HepG2 (cell line): Measurements from ENCODE around the gene ITGA2. TPM values are rescaled to one million over a fixed set of nuclear protein-coding genes. Genes with fewer than 3 reads are reported as not detected.

Experiments used
- ELF3 ChIP-seq: IDR thresholded peaks from 2 replicates; pipeline ENCODE4 v1.6.1; 2016; ENCODE audit warnings: missing genetic modification reagents, missing compliant biosample characterization
- HDAC1 ChIP-seq: sonication (generic); formaldehyde crosslinking; IDR thresholded peaks from 2 replicates; pipeline ENCODE4 v1.5.1; 2020; ENCODE audit warnings: mild to moderate bottlenecking, missing genetic modification reagents
- NFE2L1 ChIP-seq: sonication (generic); formaldehyde crosslinking; IDR thresholded peaks from 2 replicates; pipeline ENCODE4 v1.4.0; 2020; ENCODE audit warnings: missing genetic modification reagents, mild to moderate bottlenecking, borderline replicate concordance
- RFX3 ChIP-seq: IDR thresholded peaks from 2 replicates; pipeline ENCODE4 v1.6.1; 2016; ENCODE audit warnings: missing biosample characterization, missing genetic modification reagents
- RXRB ChIP-seq: IDR thresholded peaks from 2 replicates; pipeline ENCODE4 v1.6.1; 2016; ENCODE audit warnings: borderline replicate concordance, missing genetic modification reagents, missing compliant biosample characterization
- SIN3B ChIP-seq: fragments of 150-350 bp; IDR thresholded peaks from 2 replicates; pipeline ENCODE4 v1.6.1; 2014; ENCODE audit warnings: low read length
- SIX1 ChIP-seq: sonication (generic); formaldehyde crosslinking; IDR thresholded peaks from 2 replicates; pipeline ENCODE4 v1.4.0; 2020; ENCODE audit warnings: missing genetic modification reagents, borderline replicate concordance
- TCF7 ChIP-seq: sonication (generic); IDR thresholded peaks from 2 replicates; pipeline ENCODE4 v1.6.1; 2016; ENCODE audit warnings: antibody characterized with exemption, low read depth
- ZEB1 ChIP-seq: IDR thresholded peaks from 2 replicates; pipeline ENCODE4 v1.6.1; 2012; ENCODE audit warnings: mild to moderate bottlenecking, low read depth, inconsistent platforms; ENCODE audit not compliant: insufficient replicate concordance
- ZFP36 ChIP-seq: fragments of 150-350 bp; IDR thresholded peaks from 2 replicates; pipeline ENCODE4 v1.6.1; 2018; ENCODE audit warnings: borderline replicate concordance, low read length, low read depth; ENCODE audit not compliant: partially characterized antibody
- ZNF350 ChIP-seq: sonication (generic); formaldehyde crosslinking; IDR thresholded peaks from 2 replicates; pipeline ENCODE4 v1.4.0; 2020; ENCODE audit warnings: mild to moderate bottlenecking, low read depth, missing genetic modification reagents, borderline replicate concordance
- ZNF549 ChIP-seq: sonication (generic); formaldehyde crosslinking; IDR thresholded peaks from 2 replicates; pipeline ENCODE4 v1.5.0; 2020; ENCODE audit warnings: missing genetic modification reagents
- ZNF605 ChIP-seq: sonication (generic); formaldehyde crosslinking; IDR thresholded peaks from 2 replicates; pipeline ENCODE4 v1.8.0; 2022; ENCODE audit warnings: mild to moderate bottlenecking, missing genetic modification reagents
- ZNF792 ChIP-seq: IDR thresholded peaks from 2 replicates; pipeline ENCODE4 v1.6.1; 2016
- ZNF879 ChIP-seq: sonication (generic); formaldehyde crosslinking; IDR thresholded peaks from 2 replicates; pipeline ENCODE4 v1.8.1; 2023; ENCODE audit warnings: missing genetic modification reagents
- polyA plus RNA-seq, 8 experiments: library from polyadenylated mRNA; depleted of rRNA in 3 of 8; stranded (reverse) in 7 of 8; unstranded in 1 of 8; fragments of >200 nt; fragmentation: Illumina TruSeq in 4 of 8; extraction: Trizol in 4 of 8; gene quantifications; 2 replicates each; pipeline versions ENCODE4 v1.2.1 to v1.2.3, GENCODE V29; 2011 to 2016; ENCODE audit warnings: low read depth in 4 of 8, missing spikeins in 1 of 8, mixed read lengths in 1 of 8; ENCODE audit not compliant: insufficient read depth in 1 of 8
- total RNA-seq, 5 experiments: library from RNA; depleted of rRNA; stranded (reverse); fragments of >200 nt; fragmentation: Illumina TruSeq; extraction: Trizol; gene quantifications; 2 replicates each; pipeline ENCODE4 v1.2.3, GENCODE V29; 2016; ENCODE audit warnings: low read depth in 1 of 5
- TF ChIP-seq, protein P1 (sequence below): sonication (generic); formaldehyde crosslinking; IDR thresholded peaks from 2 replicates; pipeline ENCODE4 v1.5.0; 2020; ENCODE audit warnings: mild to moderate bottlenecking, missing genetic modification reagents, borderline replicate concordance
- TF ChIP-seq, protein P2 (sequence below): fragments of 450-650 bp; IDR thresholded peaks from 2 replicates; pipeline ENCODE4 v1.6.1; 2016
- TF ChIP-seq, protein P3 (sequence below): sonication (generic); formaldehyde crosslinking; IDR thresholded peaks from 2 replicates; pipeline ENCODE4 v1.8.1; 2022; ENCODE audit warnings: low read depth, mild to moderate bottlenecking, missing genetic modification reagents
- TF ChIP-seq, protein P4 (sequence below): sonication (generic); formaldehyde crosslinking; IDR thresholded peaks from 2 replicates; pipeline ENCODE4 v1.4.0; 2020; ENCODE audit warnings: missing genetic modification reagents
- TF ChIP-seq, protein P5 (sequence below): sonication (generic); formaldehyde crosslinking; IDR thresholded peaks from 2 replicates; pipeline ENCODE4 v1.8.0; 2022; ENCODE audit warnings: mild to moderate bottlenecking, missing genetic modification reagents, moderate library complexity

ITGA2 gene
- total and polyA plus RNA-seq, 2 of the 13 experiments (the other 11 are each of a cell fraction or from before 2014, with no cell fraction given), result 15.8 to 58.3 TPM

DNA sequence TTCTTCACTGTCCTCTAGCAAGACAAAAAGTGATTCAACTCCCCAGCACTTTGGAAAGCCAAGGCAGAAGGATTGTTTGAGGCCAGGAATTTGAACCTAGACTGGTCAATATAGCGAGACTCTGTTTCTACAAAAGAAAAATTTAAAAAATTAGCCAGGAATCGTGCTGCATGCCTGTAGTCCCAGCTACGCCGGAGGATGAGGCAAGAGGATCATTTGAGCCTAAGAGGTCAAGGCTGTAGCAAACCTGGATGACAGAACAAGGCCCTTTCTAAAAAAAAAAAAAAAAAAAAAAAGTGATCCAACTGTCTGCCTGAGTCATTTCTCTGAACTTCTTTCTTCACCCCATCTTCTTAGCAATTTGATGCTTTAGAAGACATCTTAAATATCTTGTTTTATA, 12.4 kb downstream of the ITGA2 start (continued):
- TF ChIP-seq, protein P1, sequence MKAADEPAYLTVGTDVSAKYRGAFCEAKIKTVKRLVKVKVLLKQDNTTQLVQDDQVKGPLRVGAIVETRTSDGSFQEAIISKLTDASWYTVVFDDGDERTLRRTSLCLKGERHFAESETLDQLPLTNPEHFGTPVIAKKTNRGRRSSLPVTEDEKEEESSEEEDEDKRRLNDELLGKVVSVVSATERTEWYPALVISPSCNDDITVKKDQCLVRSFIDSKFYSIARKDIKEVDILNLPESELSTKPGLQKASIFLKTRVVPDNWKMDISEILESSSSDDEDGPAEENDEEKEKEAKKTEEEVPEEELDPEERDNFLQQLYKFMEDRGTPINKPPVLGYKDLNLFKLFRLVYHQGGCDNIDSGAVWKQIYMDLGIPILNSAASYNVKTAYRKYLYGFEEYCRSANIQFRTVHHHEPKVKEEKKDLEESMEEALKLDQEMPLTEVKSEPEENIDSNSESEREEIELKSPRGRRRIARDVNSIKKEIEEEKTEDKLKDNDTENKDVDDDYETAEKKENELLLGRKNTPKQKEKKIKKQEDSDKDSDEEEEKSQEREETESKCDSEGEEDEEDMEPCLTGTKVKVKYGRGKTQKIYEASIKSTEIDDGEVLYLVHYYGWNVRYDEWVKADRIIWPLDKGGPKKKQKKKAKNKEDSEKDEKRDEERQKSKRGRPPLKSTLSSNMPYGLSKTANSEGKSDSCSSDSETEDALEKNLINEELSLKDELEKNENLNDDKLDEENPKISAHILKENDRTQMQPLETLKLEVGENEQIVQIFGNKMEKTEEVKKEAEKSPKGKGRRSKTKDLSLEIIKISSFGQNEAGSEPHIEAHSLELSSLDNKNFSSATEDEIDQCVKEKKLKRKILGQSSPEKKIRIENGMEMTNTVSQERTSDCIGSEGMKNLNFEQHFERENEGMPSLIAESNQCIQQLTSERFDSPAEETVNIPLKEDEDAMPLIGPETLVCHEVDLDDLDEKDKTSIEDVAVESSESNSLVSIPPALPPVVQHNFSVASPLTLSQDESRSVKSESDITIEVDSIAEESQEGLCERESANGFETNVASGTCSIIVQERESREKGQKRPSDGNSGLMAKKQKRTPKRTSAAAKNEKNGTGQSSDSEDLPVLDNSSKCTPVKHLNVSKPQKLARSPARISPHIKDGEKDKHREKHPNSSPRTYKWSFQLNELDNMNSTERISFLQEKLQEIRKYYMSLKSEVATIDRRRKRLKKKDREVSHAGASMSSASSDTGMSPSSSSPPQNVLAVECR (CRISPR knock-in tag), result no peak
- TF ChIP-seq, protein P2, sequence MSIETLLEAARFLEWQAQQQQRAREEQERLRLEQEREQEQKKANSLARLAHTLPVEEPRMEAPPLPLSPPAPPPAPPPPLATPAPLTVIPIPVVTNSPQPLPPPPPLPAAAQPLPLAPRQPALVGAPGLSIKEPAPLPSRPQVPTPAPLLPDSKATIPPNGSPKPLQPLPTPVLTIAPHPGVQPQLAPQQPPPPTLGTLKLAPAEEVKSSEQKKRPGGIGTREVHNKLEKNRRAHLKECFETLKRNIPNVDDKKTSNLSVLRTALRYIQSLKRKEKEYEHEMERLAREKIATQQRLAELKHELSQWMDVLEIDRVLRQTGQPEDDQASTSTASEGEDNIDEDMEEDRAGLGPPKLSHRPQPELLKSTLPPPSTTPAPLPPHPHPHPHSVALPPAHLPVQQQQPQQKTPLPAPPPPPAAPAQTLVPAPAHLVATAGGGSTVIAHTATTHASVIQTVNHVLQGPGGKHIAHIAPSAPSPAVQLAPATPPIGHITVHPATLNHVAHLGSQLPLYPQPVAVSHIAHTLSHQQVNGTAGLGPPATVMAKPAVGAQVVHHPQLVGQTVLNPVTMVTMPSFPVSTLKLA, result no peak
- TF ChIP-seq RFX3 (CRISPR knock-in tag) (no peak), HDAC1 (CRISPR knock-in tag) (peak; percentile 45; the same call in 1 of the 2 replicates), ELF3 (CRISPR knock-in tag) (no peak), ZNF879 (CRISPR knock-in tag) (no peak), ZNF350 (CRISPR knock-in tag) (no peak), ZNF549 (CRISPR knock-in tag) (no peak), NFE2L1 (CRISPR knock-in tag) (no peak), ZNF792 (CRISPR knock-in tag) (no peak), ZNF605 (CRISPR knock-in tag) (no peak), TCF7 (peak; percentile 55), SIN3B (no peak), ZFP36 (no peak), ZEB1 (no peak), RXRB (peak; percentile 24; the same call in 1 of the 2 replicates), SIX1 (peak; percentile 63; the same call in 1 of the 2 replicates)
- TF ChIP-seq, protein P3, sequence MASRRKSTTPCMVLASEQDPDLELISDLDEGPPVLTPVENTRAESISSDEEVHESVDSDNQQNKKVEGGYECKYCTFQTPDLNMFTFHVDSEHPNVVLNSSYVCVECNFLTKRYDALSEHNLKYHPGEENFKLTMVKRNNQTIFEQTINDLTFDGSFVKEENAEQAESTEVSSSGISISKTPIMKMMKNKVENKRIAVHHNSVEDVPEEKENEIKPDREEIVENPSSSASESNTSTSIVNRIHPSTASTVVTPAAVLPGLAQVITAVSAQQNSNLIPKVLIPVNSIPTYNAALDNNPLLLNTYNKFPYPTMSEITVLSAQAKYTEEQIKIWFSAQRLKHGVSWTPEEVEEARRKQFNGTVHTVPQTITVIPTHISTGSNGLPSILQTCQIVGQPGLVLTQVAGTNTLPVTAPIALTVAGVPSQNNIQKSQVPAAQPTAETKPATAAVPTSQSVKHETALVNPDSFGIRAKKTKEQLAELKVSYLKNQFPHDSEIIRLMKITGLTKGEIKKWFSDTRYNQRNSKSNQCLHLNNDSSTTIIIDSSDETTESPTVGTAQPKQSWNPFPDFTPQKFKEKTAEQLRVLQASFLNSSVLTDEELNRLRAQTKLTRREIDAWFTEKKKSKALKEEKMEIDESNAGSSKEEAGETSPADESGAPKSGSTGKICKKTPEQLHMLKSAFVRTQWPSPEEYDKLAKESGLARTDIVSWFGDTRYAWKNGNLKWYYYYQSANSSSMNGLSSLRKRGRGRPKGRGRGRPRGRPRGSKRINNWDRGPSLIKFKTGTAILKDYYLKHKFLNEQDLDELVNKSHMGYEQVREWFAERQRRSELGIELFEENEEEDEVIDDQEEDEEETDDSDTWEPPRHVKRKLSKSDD (CRISPR knock-in tag), result no peak
- TF ChIP-seq, protein P4, sequence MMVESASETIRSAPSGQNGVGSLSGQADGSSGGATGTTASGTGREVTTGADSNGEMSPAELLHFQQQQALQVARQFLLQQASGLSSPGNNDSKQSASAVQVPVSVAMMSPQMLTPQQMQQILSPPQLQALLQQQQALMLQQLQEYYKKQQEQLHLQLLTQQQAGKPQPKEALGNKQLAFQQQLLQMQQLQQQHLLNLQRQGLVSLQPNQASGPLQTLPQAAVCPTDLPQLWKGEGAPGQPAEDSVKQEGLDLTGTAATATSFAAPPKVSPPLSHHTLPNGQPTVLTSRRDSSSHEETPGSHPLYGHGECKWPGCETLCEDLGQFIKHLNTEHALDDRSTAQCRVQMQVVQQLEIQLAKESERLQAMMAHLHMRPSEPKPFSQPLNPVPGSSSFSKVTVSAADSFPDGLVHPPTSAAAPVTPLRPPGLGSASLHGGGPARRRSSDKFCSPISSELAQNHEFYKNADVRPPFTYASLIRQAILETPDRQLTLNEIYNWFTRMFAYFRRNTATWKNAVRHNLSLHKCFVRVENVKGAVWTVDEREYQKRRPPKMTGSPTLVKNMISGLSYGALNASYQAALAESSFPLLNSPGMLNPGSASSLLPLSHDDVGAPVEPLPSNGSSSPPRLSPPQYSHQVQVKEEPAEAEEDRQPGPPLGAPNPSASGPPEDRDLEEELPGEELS, result peak; percentile 38; the same call in 1 of the 2 replicates
- TF ChIP-seq, protein P5, sequence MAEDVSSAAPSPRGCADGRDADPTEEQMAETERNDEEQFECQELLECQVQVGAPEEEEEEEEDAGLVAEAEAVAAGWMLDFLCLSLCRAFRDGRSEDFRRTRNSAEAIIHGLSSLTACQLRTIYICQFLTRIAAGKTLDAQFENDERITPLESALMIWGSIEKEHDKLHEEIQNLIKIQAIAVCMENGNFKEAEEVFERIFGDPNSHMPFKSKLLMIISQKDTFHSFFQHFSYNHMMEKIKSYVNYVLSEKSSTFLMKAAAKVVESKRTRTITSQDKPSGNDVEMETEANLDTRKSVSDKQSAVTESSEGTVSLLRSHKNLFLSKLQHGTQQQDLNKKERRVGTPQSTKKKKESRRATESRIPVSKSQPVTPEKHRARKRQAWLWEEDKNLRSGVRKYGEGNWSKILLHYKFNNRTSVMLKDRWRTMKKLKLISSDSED (CRISPR knock-in tag), result no peak
